Bronchus fibroblast of lung (primary cell): ENCODE results near the gene GDPD2. TPM values are rescaled to one million over a fixed set of nuclear protein-coding genes. Genes with fewer than 3 reads are reported as not detected.

Source experiments
- total RNA-seq: library from RNA; depleted of rRNA; stranded (reverse); fragments of >200 nt; gene quantifications from 2 replicates; pipeline ENCODE4 v1.2.3, GENCODE V29; 2015

GDPD2 gene
- not detected in 2 replicates for total RNA-seq

GRCh38 chrX:70422851-70423341 lies at the start of gene GDPD2:
TSS of gene GDPD2 (plus strand) at chrX:70423314. CDS start at chrX:70424985, 1,671 bp downstream.

DNA sequence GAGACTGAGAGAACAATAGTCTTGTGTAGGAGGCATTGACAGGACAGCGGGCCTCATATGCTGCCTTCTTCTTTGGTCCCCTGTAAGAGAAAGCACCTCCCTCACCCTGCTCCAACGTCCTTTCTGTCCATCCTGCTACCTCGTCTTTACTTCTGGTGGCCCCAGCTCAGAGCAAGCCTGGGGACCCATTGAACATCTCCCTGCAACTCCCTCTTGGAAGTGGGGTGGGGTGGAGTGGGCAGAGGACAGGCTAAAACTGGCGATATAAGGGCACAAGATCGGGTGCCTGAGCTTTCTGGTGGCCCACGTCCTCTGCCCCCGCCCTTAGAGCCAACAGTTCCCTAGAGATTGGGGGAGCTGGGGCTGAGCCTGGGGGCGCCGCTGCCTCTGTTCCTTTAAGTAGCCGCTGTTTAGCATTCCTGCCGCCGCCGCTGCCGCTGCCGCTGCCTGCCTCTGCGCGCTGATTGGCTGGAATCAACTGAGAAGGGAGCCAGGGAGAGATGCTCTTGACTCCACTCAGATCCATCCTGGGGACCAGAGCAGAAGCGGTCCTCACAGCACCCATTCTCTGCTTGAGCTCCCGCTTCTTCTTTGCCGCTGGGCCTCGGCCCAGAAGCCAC lies 21.3 kb downstream of the GDPD2 start, which contains the start of gene DLG3:
TSS of gene DLG3 (plus strand) at position 510 of the 620 bp plus-strand sequence. CDS start 367 bp downstream, outside the sequence.

Other genes starting within 250 kb of the GDPD2 start
- gene DGAT2L6, start 245.8 kb upstream of the GDPD2 start, total RNA-seq: not detected in 2 replicates
- not detected in 2 replicates for gene AWAT1, start 188.7 kb upstream of the GDPD2 start, total RNA-seq
- 0.15 TPM in 1 of 2 replicates, not detected in the other for gene P2RY4, start 163.1 kb upstream of the GDPD2 start, total RNA-seq
- gene ARR3, start 155.0 kb upstream of the GDPD2 start, total RNA-seq: not detected in 2 replicates
- gene RAB41, start 141.1 kb upstream of the GDPD2 start, total RNA-seq: not detected in 2 replicates
- gene PDZD11, start 133.4 kb upstream of the GDPD2 start, total RNA-seq: 58.0 and 71.4 TPM in 2 replicates
- 17.7 and 17.8 TPM in 2 replicates for gene KIF4A, start 133.2 kb upstream of the GDPD2 start, total RNA-seq
- gene DLG3, start 21.5 kb downstream of the GDPD2 start, total RNA-seq: 19.8 and 24.0 TPM in 2 replicates